ENCODE data around the gene PAQR9. TPM values are rescaled to one million over a fixed set of nuclear protein-coding genes. Genes with fewer than 3 reads are reported as not detected.
A peak's percentile ranks its signal among the peaks of the same experiment; 100 is the strongest.

Gene PAQR9
- total RNA-seq, 4 donors from 2014 or later = not detected

DNA sequence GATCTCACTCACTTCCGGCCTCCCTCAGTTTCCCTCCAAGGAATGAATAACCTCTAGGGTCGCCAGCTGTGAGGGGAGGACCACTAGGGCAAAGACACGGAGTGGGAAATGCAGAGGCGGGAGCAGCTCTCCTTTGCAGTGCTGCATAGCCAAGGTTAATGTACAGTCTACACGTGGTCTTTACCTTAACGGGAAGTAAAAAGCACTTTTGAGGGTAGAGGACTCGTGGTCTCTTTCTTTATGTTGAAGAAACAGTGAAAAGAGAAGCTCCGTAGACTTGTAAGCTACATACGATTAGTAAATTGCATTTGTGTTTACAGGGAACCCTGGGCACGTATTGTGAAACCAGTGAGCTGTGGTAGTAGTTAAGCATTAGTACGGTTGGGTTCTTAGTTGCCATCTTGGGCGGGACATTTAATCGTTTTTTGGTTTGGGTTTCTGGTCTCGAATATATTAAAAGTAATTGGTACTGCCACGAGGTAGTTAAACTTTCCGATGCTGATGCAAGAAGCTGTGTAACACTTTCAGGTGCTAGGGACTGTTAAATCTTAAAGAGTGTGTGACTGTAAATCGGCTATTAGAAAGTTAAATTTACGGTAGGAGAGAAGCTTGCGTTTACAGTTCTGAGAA is 38.7 kb upstream of the PAQR9 start:
- Histone ChIP-seq H3K27me3 (no peaks in the 10 kb centered on the region), H3K27ac (peak overlapping the region; percentile 96), H3K4me3 (peak overlapping the region; percentile 97), H3K9me3 (no peaks in the 10 kb centered on the region), H3K4me1 (peaks cover 51% of the 10 kb centered on the region), H3K36me3 (no peaks in the 10 kb centered on the region)
- no peak for DNase-seq (ENCODE audit: low spot score in 2 of 2)
- no peak for TF ChIP-seq EP300 (IDR thresholded peaks at IDR 0.05)
- TF ChIP-seq POLR2A (IDR thresholded peaks at IDR 0.05) = no peak
- TF ChIP-seq POLR2AphosphoS5 (IDR thresholded peaks at IDR 0.05) = no peak
- TF ChIP-seq, protein P1, sequence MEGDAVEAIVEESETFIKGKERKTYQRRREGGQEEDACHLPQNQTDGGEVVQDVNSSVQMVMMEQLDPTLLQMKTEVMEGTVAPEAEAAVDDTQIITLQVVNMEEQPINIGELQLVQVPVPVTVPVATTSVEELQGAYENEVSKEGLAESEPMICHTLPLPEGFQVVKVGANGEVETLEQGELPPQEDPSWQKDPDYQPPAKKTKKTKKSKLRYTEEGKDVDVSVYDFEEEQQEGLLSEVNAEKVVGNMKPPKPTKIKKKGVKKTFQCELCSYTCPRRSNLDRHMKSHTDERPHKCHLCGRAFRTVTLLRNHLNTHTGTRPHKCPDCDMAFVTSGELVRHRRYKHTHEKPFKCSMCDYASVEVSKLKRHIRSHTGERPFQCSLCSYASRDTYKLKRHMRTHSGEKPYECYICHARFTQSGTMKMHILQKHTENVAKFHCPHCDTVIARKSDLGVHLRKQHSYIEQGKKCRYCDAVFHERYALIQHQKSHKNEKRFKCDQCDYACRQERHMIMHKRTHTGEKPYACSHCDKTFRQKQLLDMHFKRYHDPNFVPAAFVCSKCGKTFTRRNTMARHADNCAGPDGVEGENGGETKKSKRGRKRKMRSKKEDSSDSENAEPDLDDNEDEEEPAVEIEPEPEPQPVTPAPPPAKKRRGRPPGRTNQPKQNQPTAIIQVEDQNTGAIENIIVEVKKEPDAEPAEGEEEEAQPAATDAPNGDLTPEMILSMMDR (IDR thresholded peaks at IDR 0.05) = no peak
- under 1% methylated on average over 19 of the region's 19 CpGs for WGBS

DNA sequence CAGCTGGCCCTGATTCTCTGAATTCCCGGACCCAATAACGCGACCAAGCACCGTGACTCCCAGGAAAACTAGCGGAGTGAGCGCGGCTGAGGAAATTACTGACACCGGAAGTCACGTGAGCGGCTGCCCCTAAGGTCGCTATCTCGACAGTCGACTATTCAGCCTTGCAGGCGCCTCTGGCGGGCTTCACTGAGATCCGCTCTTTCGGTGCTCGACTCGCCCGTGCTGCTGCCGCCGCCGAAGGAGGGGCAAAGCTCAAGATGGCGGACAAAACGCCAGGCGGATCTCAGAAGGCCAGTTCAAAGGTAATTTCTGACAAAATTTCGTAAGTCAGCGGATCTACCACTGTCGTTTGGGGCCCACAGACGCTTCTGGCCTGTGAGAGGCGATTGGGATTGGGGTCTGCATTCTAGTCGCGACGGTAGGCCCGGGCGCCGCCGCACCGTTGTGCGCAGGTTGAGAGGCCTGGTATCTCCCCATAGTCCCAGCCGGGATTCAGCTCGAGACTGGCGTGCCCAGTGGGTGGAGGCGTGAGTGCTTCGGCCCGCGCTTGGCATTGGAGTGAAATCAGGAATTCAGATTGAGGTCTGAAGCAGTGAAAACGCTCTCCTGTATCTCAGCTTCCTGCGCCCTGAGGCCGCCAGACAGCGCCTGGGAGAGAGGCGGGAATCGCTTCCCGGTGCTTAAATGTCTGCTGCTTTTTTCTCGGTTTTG is 38.1 kb upstream of the PAQR9 start, which contains the start of gene U2SURP:
Gene U2SURP (plus strand): TSS at position 202 of the 714 bp plus-strand sequence. CDS start 59 bp downstream, at position 261.
- Histone ChIP-seq H3K4me1 (peaks cover 51% of the 10 kb centered on the region), H3K27me3 (no peaks in the 10 kb centered on the region), H3K27ac (peak within 1 kb of the TSS; percentile 96), H3K4me3 (peak within 1 kb of the TSS; percentile 97), H3K9me3 (no peaks in the 10 kb centered on the region), H3K36me3 (no peaks in the 10 kb centered on the region)
- under 1% methylated on average over 22 of the region's 55 CpGs for WGBS
- TF ChIP-seq EP300 (IDR thresholded peaks at IDR 0.05) = no peak
- TF ChIP-seq POLR2A (IDR thresholded peaks at IDR 0.05) = peak in 1 of 2 donors; percentile 59
- peak; percentile 37 to 94 (median 79) for TF ChIP-seq POLR2AphosphoS5 (IDR thresholded peaks at IDR 0.05)
- TF ChIP-seq, protein P1 (IDR thresholded peaks at IDR 0.05) = no peak
- DNase-seq (ENCODE audit: low spot score in 2 of 2) = peak; percentile 97 to 98

DNA sequence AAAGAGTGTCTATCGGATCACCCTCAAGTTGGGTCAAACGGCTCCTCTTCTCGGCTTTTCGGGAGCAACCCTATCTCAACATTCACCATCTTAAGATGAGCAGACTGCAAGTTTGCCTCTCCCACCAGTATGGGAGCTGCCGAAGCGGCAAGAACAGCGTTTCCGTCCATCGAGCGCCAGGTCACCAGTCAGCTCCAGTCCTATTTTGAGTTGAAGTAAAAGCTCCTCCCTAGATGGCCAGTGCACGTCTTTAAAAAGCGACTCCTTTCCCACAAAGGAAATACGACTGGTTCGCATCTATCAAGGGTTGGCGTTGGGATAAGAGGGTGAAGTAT is 37.5 kb upstream of the PAQR9 start:
- peak overlapping the region; percentile 96 for H3K27ac ChIP-seq
- peak overlapping the region; percentile 97 for H3K4me3 ChIP-seq
- no peaks in the 10 kb centered on the region for H3K9me3 ChIP-seq
- H3K27me3 ChIP-seq = no peaks in the 10 kb centered on the region
- H3K4me1 ChIP-seq = peaks cover 49% of the 10 kb centered on the region
- peak in 1 of 2 donors; percentile 83 for DNase-seq (ENCODE audit: low spot score in 2 of 2)
- TF ChIP-seq POLR2A (IDR thresholded peaks at IDR 0.05) (no peak), EP300 (IDR thresholded peaks at IDR 0.05) (no peak)
- no peaks in the 10 kb centered on the region for H3K36me3 ChIP-seq
- WGBS = under 1% methylated on average over 15 of the region's 15 CpGs

DNA sequence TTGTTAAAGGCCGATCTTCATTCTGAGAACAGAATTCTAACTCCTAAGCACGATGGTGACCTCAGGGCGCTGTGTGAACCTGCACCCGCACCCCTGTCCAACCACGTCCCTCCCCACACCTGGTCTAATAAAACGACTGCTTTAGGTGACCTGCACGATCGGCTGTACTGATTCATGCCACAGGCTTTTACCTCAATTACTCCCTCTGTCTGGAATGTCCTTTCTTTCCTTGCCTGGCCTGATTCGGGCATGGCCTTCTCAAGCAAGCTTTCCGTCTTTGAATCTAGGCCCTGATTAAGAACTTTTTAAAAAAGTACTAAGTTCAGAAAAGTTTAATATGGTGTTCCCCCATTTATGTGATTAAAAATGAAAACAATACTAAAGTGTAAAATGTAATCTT is 37.1 kb upstream of the PAQR9 start:
- Histone ChIP-seq H3K4me3 (peak overlapping the region; percentile 97), H3K27ac (peak overlapping the region; percentile 96), H3K9me3 (no peaks in the 10 kb centered on the region), H3K4me1 (peaks cover 44% of the 10 kb centered on the region), H3K27me3 (no peaks in the 10 kb centered on the region), H3K36me3 (no peaks in the 10 kb centered on the region)
- no peak for TF ChIP-seq POLR2A (IDR thresholded peaks at IDR 0.05)
- peak; percentile 10 for TF ChIP-seq EP300 (IDR thresholded peaks at IDR 0.05)
- no peak for DNase-seq (ENCODE audit: low spot score in 2 of 2)
- 25% methylated on average over 10 of the region's 10 CpGs for WGBS

DNA sequence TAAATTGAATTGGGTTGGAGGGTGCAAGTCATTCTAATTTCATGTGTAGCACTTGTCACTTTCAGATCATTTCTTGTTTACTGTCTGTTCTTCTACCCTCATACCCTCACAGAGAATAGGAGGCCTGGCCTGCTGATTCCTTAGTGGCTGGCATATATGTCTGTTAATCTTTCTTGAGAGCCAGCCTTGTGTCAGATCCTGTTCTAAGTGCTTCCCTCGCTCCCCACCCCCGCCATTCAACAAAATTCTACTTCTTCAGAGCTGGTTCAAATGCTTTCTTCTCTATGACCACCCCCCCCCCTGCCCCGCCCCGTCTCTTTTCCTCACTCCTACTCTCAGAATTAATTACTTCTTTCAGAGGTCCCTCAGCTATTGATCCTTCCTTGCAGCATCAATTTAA is 36.4 kb upstream of the PAQR9 start:
- Histone ChIP-seq H3K27ac (no peak overlapping the region), H3K9me3 (no peaks in the 10 kb centered on the region), H3K27me3 (no peaks in the 10 kb centered on the region), H3K4me1 (peaks cover 40% of the 10 kb centered on the region), H3K4me3 (peak overlapping the region; percentile 97), H3K36me3 (no peaks in the 10 kb centered on the region)
- TF ChIP-seq POLR2AphosphoS5 (IDR thresholded peaks at IDR 0.05) (no peak), EP300 (IDR thresholded peaks at IDR 0.05) (no peak), POLR2A (IDR thresholded peaks at IDR 0.05) (no peak)
- TF ChIP-seq, protein P1 (IDR thresholded peaks at IDR 0.05) = no peak
- DNase-seq (ENCODE audit: low spot score in 2 of 2) = no peak
- WGBS = 78% methylated on average over 4 of the region's 4 CpGs

DNA sequence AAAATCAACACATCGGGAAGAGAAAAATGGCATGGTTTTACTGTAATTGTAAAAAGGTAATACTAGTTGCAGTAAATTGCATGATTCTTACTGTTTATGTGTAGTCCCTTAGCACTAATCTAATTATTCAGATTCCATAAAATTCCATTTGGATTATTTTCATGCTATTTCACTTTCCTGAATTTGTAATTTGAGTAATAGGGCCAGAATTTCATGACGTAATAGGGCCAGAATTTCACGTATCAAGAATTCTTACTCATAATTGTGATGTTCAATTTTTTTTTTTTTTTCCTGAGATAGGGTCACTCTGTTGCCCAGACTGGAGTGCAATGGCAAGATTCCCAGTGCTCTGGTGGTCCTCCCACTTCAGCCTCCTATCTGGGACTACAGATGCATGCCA is 35.0 kb upstream of the PAQR9 start:
- no peaks in the 10 kb centered on the region for H3K27me3 ChIP-seq
- H3K9me3 ChIP-seq = no peaks in the 10 kb centered on the region
- no peak for TF ChIP-seq POLR2AphosphoS5 (IDR thresholded peaks at IDR 0.05)
- TF ChIP-seq POLR2A (IDR thresholded peaks at IDR 0.05) = no peak
- TF ChIP-seq, protein P1 (IDR thresholded peaks at IDR 0.05) = no peak
- H3K27ac ChIP-seq = no peak overlapping the region
- peaks cover 26% of the 10 kb centered on the region for H3K4me1 ChIP-seq
- WGBS = 80% methylated on average over 3 of the region's 3 CpGs
- no peaks in the 10 kb centered on the region for H3K36me3 ChIP-seq
- no peak overlapping the region for H3K4me3 ChIP-seq
- DNase-seq (ENCODE audit: low spot score in 2 of 2) = no peak
